OCI-LY3 (cell line): ENCODE results near the gene GSTCD.

ENCODE experiments used
- EZH2phosphoT487 ChIP-seq: fragments of 200-600 bp; shearing (Covaris generic); IDR thresholded peaks from 2 replicates; pipeline ENCODE4 v1.6.1; 2018; ENCODE audit warnings: antibody characterized with exemption, mixed run types, low read depth
- TF ChIP-seq, protein P1 (sequence below): fragments of 200-600, 300-600 bp; sonication (generic); IDR thresholded peaks from 2 replicates; pipeline ENCODE4 v1.5.1; 2014; ENCODE audit warnings: antibody characterized with exemption, low read length, low read depth

- TF ChIP-seq, protein P1, sequence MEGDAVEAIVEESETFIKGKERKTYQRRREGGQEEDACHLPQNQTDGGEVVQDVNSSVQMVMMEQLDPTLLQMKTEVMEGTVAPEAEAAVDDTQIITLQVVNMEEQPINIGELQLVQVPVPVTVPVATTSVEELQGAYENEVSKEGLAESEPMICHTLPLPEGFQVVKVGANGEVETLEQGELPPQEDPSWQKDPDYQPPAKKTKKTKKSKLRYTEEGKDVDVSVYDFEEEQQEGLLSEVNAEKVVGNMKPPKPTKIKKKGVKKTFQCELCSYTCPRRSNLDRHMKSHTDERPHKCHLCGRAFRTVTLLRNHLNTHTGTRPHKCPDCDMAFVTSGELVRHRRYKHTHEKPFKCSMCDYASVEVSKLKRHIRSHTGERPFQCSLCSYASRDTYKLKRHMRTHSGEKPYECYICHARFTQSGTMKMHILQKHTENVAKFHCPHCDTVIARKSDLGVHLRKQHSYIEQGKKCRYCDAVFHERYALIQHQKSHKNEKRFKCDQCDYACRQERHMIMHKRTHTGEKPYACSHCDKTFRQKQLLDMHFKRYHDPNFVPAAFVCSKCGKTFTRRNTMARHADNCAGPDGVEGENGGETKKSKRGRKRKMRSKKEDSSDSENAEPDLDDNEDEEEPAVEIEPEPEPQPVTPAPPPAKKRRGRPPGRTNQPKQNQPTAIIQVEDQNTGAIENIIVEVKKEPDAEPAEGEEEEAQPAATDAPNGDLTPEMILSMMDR, result no peak
- no peak for TF ChIP-seq EZH2phosphoT487
These were observed 43.2 kb downstream of the GSTCD start for GRCh38 chr4:105751718-105752299.
